CD14-positive monocyte (primary cell): Measurements from ENCODE around the gene TIAM1. TPM values are rescaled to one million over a fixed set of nuclear protein-coding genes. Genes with fewer than 3 reads are reported as not detected.
A peak's percentile ranks its signal among the peaks of the same experiment; 100 is the strongest.

Experiments
- DNase-seq, 3 donors: peaks; one replicate each; pipeline ENCODE4 v3.0.0-alpha.2; 2011 to 2022
- H2AFZ ChIP-seq: 2 replicates; pipeline ENCODE4 v1.6.0; 2012; ENCODE audit warnings: mild to moderate bottlenecking, low read depth, low read length, inconsistent platforms; ENCODE audit not compliant: insufficient read depth, poor library complexity, severe bottlenecking
- H3K27ac ChIP-seq, 2 donors: 1 replicate in 1 of 2; 2 replicates in 1 of 2; pipeline ENCODE4 v1.5.1; 2012 to 2013; ENCODE audit warnings: low read length in 2 of 2, control low read depth in 1 of 2, inconsistent platforms in 1 of 2, low read depth in 1 of 2, mild to moderate bottlenecking in 1 of 2
- H3K27me3 ChIP-seq, 2 donors: one replicate each; pipeline versions ENCODE4 v1.6.0 to v1.6.1; 2011 to 2013; ENCODE audit warnings: low read length in 2 of 2; ENCODE audit not compliant: control insufficient read depth in 2 of 2, insufficient read depth in 2 of 2
- H3K36me3 ChIP-seq, 2 donors: replicated peaks in 1 of 2; 1 replicate in 1 of 2; 2 replicates in 1 of 2; pipeline versions ENCODE4 v1.5.1 to v1.6.1; 2012 to 2013; ENCODE audit warnings: low read length in 2 of 2, control low read depth in 1 of 2, inconsistent platforms in 1 of 2, mild to moderate bottlenecking in 1 of 2; ENCODE audit not compliant: insufficient read depth in 2 of 2, control insufficient read depth in 1 of 2
- H3K4me1 ChIP-seq, 2 donors: 1 replicate in 1 of 2; 2 replicates in 1 of 2; pipeline versions ENCODE4 v1.5.1 to v1.6.1; 2012 to 2013; ENCODE audit warnings: low read length in 2 of 2, control low read depth in 1 of 2, inconsistent platforms in 1 of 2, mild to moderate bottlenecking in 1 of 2, moderate library complexity in 1 of 2; ENCODE audit not compliant: insufficient read depth in 2 of 2, control insufficient read depth in 1 of 2
- H3K4me2 ChIP-seq: replicated peaks from 2 replicates; pipeline ENCODE3; 2012; ENCODE audit warnings: low read length, moderate library complexity, mild to moderate bottlenecking; ENCODE audit not compliant: poor library complexity, severe bottlenecking; ENCODE audit errors: extremely low read depth
- H3K4me3 ChIP-seq, 3 experiments: fragments of 200-600 bp in 1 of 3; sonication (generic) in 1 of 3; replicated peaks in 1 of 3; 1 replicate in 2 of 3; 2 replicates in 1 of 3; pipeline ENCODE4 v1.5.1; 2011 to 2013; ENCODE audit warnings: low read length in 3 of 3, mild to moderate bottlenecking in 3 of 3, control low read depth in 2 of 3, low read depth in 2 of 3, inconsistent platforms in 1 of 3, moderate library complexity in 1 of 3
- H3K79me2 ChIP-seq: 2 replicates; pipeline ENCODE4 v1.6.0; 2012; ENCODE audit warnings: mild to moderate bottlenecking, control low read depth, inconsistent platforms, low read length, moderate library complexity; ENCODE audit not compliant: insufficient read depth
- H3K9ac ChIP-seq: 2 replicates; pipeline ENCODE4 v1.6.0; 2017; ENCODE audit warnings: low read length, mild to moderate bottlenecking; ENCODE audit not compliant: insufficient read depth, poor library complexity, severe bottlenecking
- H3K9me3 ChIP-seq, 2 donors: replicated peaks in 1 of 2; 1 replicate in 1 of 2; 2 replicates in 1 of 2; pipeline versions ENCODE4 v1.5.1 to v1.6.1; 2012 to 2013; ENCODE audit warnings: low read length in 2 of 2, control low read depth in 1 of 2; ENCODE audit not compliant: control insufficient read depth in 1 of 2, insufficient read depth in 1 of 2
- H4K20me1 ChIP-seq: 2 replicates; pipeline ENCODE4 v1.6.0; 2012; ENCODE audit warnings: mild to moderate bottlenecking, low read length, control low read depth, moderate library complexity; ENCODE audit not compliant: insufficient read depth
- H3K27ac Mint-ChIP-seq, 7 donors: one replicate each; pipeline ENCODE4 v1.8.0; 2020; ENCODE audit warnings: mild to moderate bottlenecking in 7 of 7, mixed read lengths in 7 of 7, moderate library complexity in 6 of 7, inconsistent platforms in 2 of 7
- H3K27me3 Mint-ChIP-seq, 3 donors: one replicate each; pipeline ENCODE4 v1.8.0; 2021 to 2022; ENCODE audit warnings: low read depth in 3 of 3, mild to moderate bottlenecking in 3 of 3, mixed read lengths in 3 of 3, moderate library complexity in 3 of 3, inconsistent platforms in 1 of 3
- H3K36me3 Mint-ChIP-seq, 2 donors: one replicate each; pipeline ENCODE4 v1.8.0; 2020; ENCODE audit warnings: mixed read lengths in 2 of 2, inconsistent platforms in 1 of 2, mild to moderate bottlenecking in 1 of 2
- H3K4me1 Mint-ChIP-seq: one replicate; pipeline ENCODE4 v1.8.0; 2020; ENCODE audit warnings: mild to moderate bottlenecking, mixed read lengths
- H3K4me3 Mint-ChIP-seq, 2 donors: one replicate each; pipeline ENCODE4 v1.8.0; 2020; ENCODE audit warnings: mild to moderate bottlenecking in 2 of 2, mixed read lengths in 2 of 2, moderate library complexity in 1 of 2
- H3K9me3 Mint-ChIP-seq, 7 donors: one replicate each; pipeline ENCODE4 v1.8.0; 2020 to 2022; ENCODE audit warnings: mixed read lengths in 7 of 7, mild to moderate bottlenecking in 6 of 7, moderate library complexity in 6 of 7, inconsistent platforms in 2 of 7
- CTCF ChIP-seq: fragments of 200-600 bp; IDR thresholded peaks from one replicate; pipeline ENCODE4 v1.8.0; 2022; ENCODE audit warnings: antibody characterized with exemption, mild to moderate bottlenecking
- WGBS: methylation state at CpG from one replicate; pipeline ENCODE4 v1.1.5; 2013; ENCODE audit warnings: missing lambda C conversion rate; ENCODE audit not compliant: insufficient coverage; 5-methylcytosine and 5-hydroxymethylcytosine counted together
- intact Hi-C, 2 donors: fragments of 100-400 bp; cut with micrococcal nuclease; formaldehyde crosslinking; loops; one replicate each; pipeline versions ENCODE4 v1.15.0 to v1.15.1; 2023
- polyA plus RNA-seq, 3 donors: library from polyadenylated mRNA; depleted of rRNA in 1 of 3; unstranded in 2 of 3; stranded (reverse) in 1 of 3; fragments of 300-500 nt in 2 of 3; fragments of >200 nt in 1 of 3; fragmentation: Illumina TruSeq in 2 of 3; gene quantifications; 1 replicate in 2 of 3; 2 replicates in 1 of 3; pipeline ENCODE4 v1.2.3, GENCODE V29; 2012 to 2021

TIAM1 gene
- polyA plus RNA-seq, 3 donors: 17.7 to 55.0 (median 45.3) TPM

GRCh38 chr21:31318971-31319370 is 25.1 kb downstream of the TIAM1 start:
- DNase-seq: no peak
- Mint-ChIP-seq H3K27ac (no peak overlapping the region), H3K4me1 (no peaks in the 10 kb centered on the region), H3K27me3 (peaks cover 0 to 4% (median 2%) of the 10 kb centered on the region in 3 donors), H3K36me3 (peaks cover 7 to 40% of the 10 kb centered on the region in 2 donors), H3K9me3 (peaks cover 0 to 11% (median 3%) of the 10 kb centered on the region in 7 donors), H3K4me3 (no peak overlapping the region)
- WGBS: no CpG with 5 or more reads among the region's 2 CpGs
- H4K20me1 ChIP-seq: peaks cover 99% of the 10 kb centered on the region
- H3K4me3 ChIP-seq: no peak overlapping the region
- no peak overlapping the region for H3K27ac ChIP-seq
- H3K4me1 ChIP-seq: no peaks in the 10 kb centered on the region
- intact Hi-C loops: no loop called here
- no peak for TF ChIP-seq CTCF
- H3K79me2 ChIP-seq: peaks cover 7% of the 10 kb centered on the region
- peaks cover 0 to 26% of the 10 kb centered on the region in 2 donors for H3K36me3 ChIP-seq
- no peak overlapping the region for H3K9ac ChIP-seq
- no peaks in the 10 kb centered on the region for H3K27me3 ChIP-seq
- H3K9me3 ChIP-seq: no peaks in the 10 kb centered on the region
- H3K4me2 ChIP-seq: no peak overlapping the region
- no peak overlapping the region for H2AFZ ChIP-seq

- H3K27ac ChIP-seq: no peak overlapping the region
- H3K9me3 Mint-ChIP-seq: peaks cover 0 to 11% (median 3%) of the 10 kb centered on the region in 7 donors
- H3K9ac ChIP-seq: no peak overlapping the region
- H3K4me1 Mint-ChIP-seq: no peaks in the 10 kb centered on the region
- DNase-seq: no peak
- H3K79me2 ChIP-seq: peaks cover 7% of the 10 kb centered on the region
- H4K20me1 ChIP-seq: peaks cover 99% of the 10 kb centered on the region
- no peak overlapping the region for H3K4me3 Mint-ChIP-seq
- no peaks in the 10 kb centered on the region for H3K27me3 ChIP-seq
- H3K4me3 ChIP-seq: no peak overlapping the region
- no peak overlapping the region for H3K4me2 ChIP-seq
- peaks cover 0 to 4% (median 2%) of the 10 kb centered on the region in 3 donors for H3K27me3 Mint-ChIP-seq
- H3K36me3 Mint-ChIP-seq: peaks cover 4 to 34% of the 10 kb centered on the region in 2 donors
- intact Hi-C loops: no loop called here
- peak overlapping the region in 1 of 7 donors; percentile 18 for H3K27ac Mint-ChIP-seq
- H3K9me3 ChIP-seq: no peaks in the 10 kb centered on the region
- TF ChIP-seq CTCF: no peak
- peaks cover 0 to 25% of the 10 kb centered on the region in 2 donors for H3K36me3 ChIP-seq
- no peak overlapping the region for H2AFZ ChIP-seq
- H3K4me1 ChIP-seq: no peaks in the 10 kb centered on the region
- WGBS: 100% methylated on average over 1 of the region's 1 CpG
Measured at GRCh38 chr21:31317688-31318087, 26.4 kb downstream of the TIAM1 start.
